IMR-90 (cell line): Measurements from ENCODE around the gene CMSS1. TPM values are rescaled to one million over a fixed set of nuclear protein-coding genes. Genes with fewer than 3 reads are reported as not detected.

Source experiments
- ATAC-seq: fragments of 200-7000 bp; cut with Tn5 transposase; 2 replicates; pipeline ENCODE4 v1.9.1; 2020; ENCODE audit warnings: low read depth, mild to moderate bottlenecking, moderate library complexity
- BruUV-seq: library from RNA; stranded (reverse); fragments of 400-500 nt; replicated peaks from 2 replicates; lab custom pipeline; 2021; lab: Mats Ljungman, UMichigan
- CTCF ChIA-PET: fragments of 300-600 bp; formaldehyde crosslinking; extraction: SDS; loops from one replicate; lab custom pipeline; 2021; ENCODE audit warnings: antibody characterized with exemption; lab: Yijun Ruan, JAX
- POLR2A ChIA-PET: fragments of 300-600 bp; sonication (Branson Sonifier 250); formaldehyde crosslinking; loops from one replicate; lab custom pipeline; 2022; ENCODE audit warnings: antibody characterized with exemption; ENCODE audit not compliant: unreplicated experiment; lab: Charles Lee
- DNase-seq: peaks from one replicate; pipeline ENCODE4 v3.0.0; 2013
- H2AFZ ChIP-seq: replicated peaks from 2 replicates; pipeline ENCODE3; 2013; ENCODE audit warnings: low read length, mild to moderate bottlenecking; ENCODE audit not compliant: poor library complexity
- H2AK5ac ChIP-seq: 2 replicates; pipeline ENCODE4 v1.6.1; 2013; ENCODE audit warnings: low read depth, low read length, inconsistent platforms
- H2AK9ac ChIP-seq: replicated peaks from 2 replicates; pipeline ENCODE3; 2013; ENCODE audit warnings: mild to moderate bottlenecking, low read depth, low read length, moderate library complexity; ENCODE audit not compliant: poor library complexity
- H2BK120ac ChIP-seq: 2 replicates; pipeline ENCODE4 v1.6.1; 2013; ENCODE audit warnings: low read depth, low read length, inconsistent platforms
- H2BK15ac ChIP-seq: 3 replicates; pipeline ENCODE4 v1.6.1; 2013; ENCODE audit warnings: low read depth, low read length, inconsistent platforms
- H2BK20ac ChIP-seq: 2 replicates; pipeline ENCODE4 v1.6.1; 2013; ENCODE audit warnings: low read depth, mild to moderate bottlenecking, inconsistent platforms, low read length, moderate library complexity
- H2BK5ac ChIP-seq: 2 replicates; pipeline ENCODE4 v1.6.1; 2013; ENCODE audit warnings: mild to moderate bottlenecking, low read depth, low read length, inconsistent platforms; ENCODE audit not compliant: poor library complexity, severe bottlenecking
- H3K14ac ChIP-seq: replicated peaks from 2 replicates; pipeline ENCODE4 v1.6.1; 2013; ENCODE audit warnings: low read depth, low read length, inconsistent platforms
- H3K18ac ChIP-seq: 2 replicates; pipeline ENCODE4 v1.6.1; 2013; ENCODE audit warnings: low read depth, low read length, control low read depth
- H3K23ac ChIP-seq: 2 replicates; pipeline ENCODE4 v1.6.1; 2013; ENCODE audit warnings: low read depth, low read length, inconsistent platforms
- H3K27ac ChIP-seq: 2 replicates; pipeline ENCODE4 v1.5.1; 2013; ENCODE audit warnings: mild to moderate bottlenecking, control low read depth, low read length; ENCODE audit not compliant: insufficient read depth
- H3K27me3 ChIP-seq: 2 replicates; pipeline ENCODE4 v1.6.1; 2013; ENCODE audit warnings: low read length; ENCODE audit not compliant: control insufficient read depth, insufficient read depth
- H3K36me3 ChIP-seq: 2 replicates; pipeline ENCODE4 v1.6.1; 2013; ENCODE audit warnings: low read length, mixed read lengths; ENCODE audit not compliant: control insufficient read depth, insufficient read depth
- H3K4ac ChIP-seq: 2 replicates; pipeline ENCODE4 v1.6.1; 2013; ENCODE audit warnings: low read depth, low read length, inconsistent platforms
- H3K4me1 ChIP-seq: 2 replicates; pipeline ENCODE4 v1.6.1; 2013; ENCODE audit warnings: low read length, mixed read lengths; ENCODE audit not compliant: control insufficient read depth, insufficient read depth
- H3K4me2 ChIP-seq: 2 replicates; pipeline ENCODE4 v1.6.1; 2013; ENCODE audit warnings: low read depth, mild to moderate bottlenecking, control low read depth, low read length, moderate library complexity
- H3K4me3 ChIP-seq: 2 replicates; pipeline ENCODE4 v1.5.1; 2013; ENCODE audit warnings: low read depth, mild to moderate bottlenecking, control low read depth, low read length, moderate library complexity; ENCODE audit not compliant: insufficient read depth
- H3K56ac ChIP-seq: 2 replicates; pipeline ENCODE4 v1.6.1; 2013; ENCODE audit warnings: low read length, inconsistent platforms; ENCODE audit not compliant: insufficient read depth; ENCODE audit errors: extremely low read depth
- H3K79me1 ChIP-seq, 2 experiments: 2 replicates each; pipeline ENCODE4 v1.6.1; 2013; ENCODE audit warnings: low read length in 2 of 2, inconsistent platforms in 1 of 2, low read depth in 1 of 2
- H3K9ac ChIP-seq: 2 replicates; pipeline ENCODE4 v1.6.1; 2013; ENCODE audit warnings: low read depth, low read length, control low read depth
- H3K9me1 ChIP-seq: 2 replicates; pipeline ENCODE4 v1.6.1; 2013; ENCODE audit warnings: low read length, inconsistent platforms; ENCODE audit not compliant: insufficient read depth
- H3K9me3 ChIP-seq: 2 replicates; pipeline ENCODE4 v1.6.1; 2013; ENCODE audit warnings: low read length; ENCODE audit not compliant: control insufficient read depth, insufficient read depth
- H4K20me1 ChIP-seq: 2 replicates; pipeline ENCODE4 v1.6.1; 2013; ENCODE audit warnings: low read length, inconsistent platforms; ENCODE audit not compliant: insufficient read depth
- H4K5ac ChIP-seq: 2 replicates; pipeline ENCODE4 v1.6.1; 2013; ENCODE audit warnings: mild to moderate bottlenecking, low read depth, low read length, control low read depth
- H4K8ac ChIP-seq, 2 experiments: 2 replicates each; pipeline ENCODE4 v1.6.1; 2013; ENCODE audit warnings: low read depth in 2 of 2, low read length in 2 of 2, control low read depth in 1 of 2, inconsistent platforms in 1 of 2
- H4K91ac ChIP-seq: 2 replicates; pipeline ENCODE4 v1.6.1; 2013; ENCODE audit warnings: low read depth, low read length, inconsistent platforms; ENCODE audit not compliant: insufficient read depth
- BHLHE40 ChIP-seq: fragments of 150-350 bp; IDR thresholded peaks from 2 replicates; pipeline ENCODE4 v1.6.1; 2016; ENCODE audit warnings: mild to moderate bottlenecking, low read depth, low read length
- CEBPB ChIP-seq: IDR thresholded peaks from 2 replicates; pipeline ENCODE4 v1.6.1; 2012; ENCODE audit warnings: low read depth, low read length, improper control_type of control experiment
- CHD1 ChIP-seq: IDR thresholded peaks from 2 replicates; pipeline ENCODE4 v1.6.1; 2012; ENCODE audit warnings: low read depth, low read length, improper control_type of control experiment
- FOS ChIP-seq: fragments of 150-350 bp; IDR thresholded peaks from 2 replicates; pipeline ENCODE4 v1.6.1; 2016; ENCODE audit warnings: low read depth, low read length
- MAFK ChIP-seq: IDR thresholded peaks from 2 replicates; pipeline ENCODE4 v1.6.1; 2012; ENCODE audit warnings: low read depth, low read length, improper control_type of control experiment
- MAZ ChIP-seq: IDR thresholded peaks from 2 replicates; pipeline ENCODE4 v1.6.1; 2012; ENCODE audit warnings: low read depth, mild to moderate bottlenecking, low read length, improper control_type of control experiment, moderate library complexity, borderline replicate concordance
- MXI1 ChIP-seq: IDR thresholded peaks from 2 replicates; pipeline ENCODE4 v1.6.1; 2012; ENCODE audit warnings: low read depth, mild to moderate bottlenecking, low read length, moderate library complexity, borderline replicate concordance
- NFE2L2 ChIP-seq: fragments of 150-350 bp; IDR thresholded peaks from 2 replicates; pipeline ENCODE4 v1.6.1; 2016; ENCODE audit warnings: low read depth, mild to moderate bottlenecking, low read length
- POLR2A ChIP-seq: IDR thresholded peaks from 2 replicates; pipeline ENCODE4 v1.6.1; 2012; ENCODE audit warnings: mild to moderate bottlenecking, low read depth, low read length
- RAD21 ChIP-seq: IDR thresholded peaks from 2 replicates; pipeline ENCODE4 v1.6.1; 2012; ENCODE audit warnings: low read length, improper control_type of control experiment
- RCOR1 ChIP-seq: IDR thresholded peaks from 2 replicates; pipeline ENCODE4 v1.6.1; 2012; ENCODE audit warnings: mild to moderate bottlenecking, low read length, improper control_type of control experiment; ENCODE audit not compliant: insufficient replicate concordance
- RFX5 ChIP-seq: IDR thresholded peaks from 2 replicates; pipeline ENCODE4 v1.8.0; 2012; ENCODE audit warnings: low read depth, mild to moderate bottlenecking, low read length, moderate library complexity
- SMC3 ChIP-seq: fragments of 150-350 bp; IDR thresholded peaks from 2 replicates; pipeline ENCODE4 v1.6.1; 2016; ENCODE audit warnings: low read depth, mild to moderate bottlenecking, antibody characterized with exemption, low read length, moderate library complexity
- dilution Hi-C: fragments of 300-500 bp; cut with HindIII; formaldehyde crosslinking; loops from one replicate; pipeline ENCODE4 v1.14.3; 2018; ENCODE audit warnings: low sequenced_read_pairs; ENCODE audit not compliant: unreplicated experiment
- in situ Hi-C: fragments of 300-500 bp; cut with MboI; formaldehyde crosslinking; loops from 3 replicates; pipeline ENCODE4 v1.14.3; 2019; ENCODE audit warnings: low sequenced_read_pairs, inconsistent platforms, mixed read lengths
- intact Hi-C: fragments of 100-400 bp; cut with micrococcal nuclease; formaldehyde crosslinking; loops from 2 replicates; pipeline ENCODE4 v1.10.0; 2022
- polyA plus RNA-seq, 3 experiments: library from polyadenylated mRNA; depleted of rRNA; stranded (reverse); fragments of >200 nt; gene quantifications; 2 replicates each; pipeline ENCODE4 v1.2.3, GENCODE V29; 2012; ENCODE audit warnings: low replicate concordance in 1 of 3
- total RNA-seq: library from RNA; depleted of rRNA; stranded (reverse); fragments of >200 nt; gene quantifications from 2 replicates; pipeline ENCODE4 v1.2.3, GENCODE V29; 2012
- TF ChIP-seq, protein P1 (sequence below): fragments of 150-350 bp; IDR thresholded peaks from 2 replicates; pipeline ENCODE4 v1.6.1; 2017; ENCODE audit warnings: mild to moderate bottlenecking, antibody characterized with exemption, low read length, low read depth
- TF ChIP-seq, protein P2 (sequence below): fragments of 150-350 bp; IDR thresholded peaks from 2 replicates; pipeline ENCODE4 v1.6.1; 2016; ENCODE audit warnings: low read depth, mild to moderate bottlenecking, low read length, moderate library complexity, borderline replicate concordance
- TF ChIP-seq, protein P3 (sequence below): conservative IDR thresholded peaks from 2 replicates; pipeline ENCODE4 v1.5.1; 2012; ENCODE audit warnings: mild to moderate bottlenecking, low read depth, low read length, improper control_type of control experiment

CMSS1 gene
- total and polyA plus RNA-seq, 2 of the 4 experiments (the other 2 are of a cell fraction) = 12.5 to 13.6 TPM

DNA sequence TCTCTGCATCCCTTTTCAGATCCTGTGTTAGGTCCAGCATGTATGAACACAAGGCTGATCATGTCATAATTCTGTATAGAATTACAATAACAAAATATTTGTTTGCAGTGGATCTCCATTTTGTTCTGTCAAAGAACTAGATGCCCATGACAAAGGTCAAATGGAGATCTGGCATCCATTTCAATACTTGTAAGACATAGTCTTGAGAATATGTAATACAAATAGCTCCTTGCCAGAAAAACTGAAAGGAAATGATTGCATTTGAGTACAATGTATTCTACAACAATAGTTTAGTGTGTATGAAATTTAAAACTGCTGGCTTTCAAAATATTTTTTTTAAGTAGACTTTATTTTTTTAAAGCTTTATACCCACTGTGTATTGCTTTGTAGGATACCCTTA, 101.1 kb downstream of the CMSS1 start:
- no TSS peak for BruUV-seq
- ChIA-PET CTCF (no interaction called here), POLR2A (no interaction called here)
- Histone ChIP-seq H2BK15ac (no peak overlapping the region), H3K23ac (no peak overlapping the region), H2BK20ac (no peak overlapping the region), H3K4me1 (peaks cover 11% of the 10 kb centered on the region), H2AFZ (no peak overlapping the region), H2AK5ac (no peak overlapping the region), H3K36me3 (no peaks in the 10 kb centered on the region), H3K27ac (no peak overlapping the region), H3K4ac (no peak overlapping the region), H3K14ac (no peak overlapping the region), H4K8ac (no peak overlapping the region), H4K91ac (no peak overlapping the region), H4K5ac (no peak overlapping the region), H4K20me1 (no peaks in the 10 kb centered on the region), H3K9me3 (no peaks in the 10 kb centered on the region), H3K27me3 (no peaks in the 10 kb centered on the region), H3K79me1 (peaks cover 0 to 9% of the 10 kb centered on the region in 2 experiments; a peak in 2 of 4 replicates), H3K56ac (no peak overlapping the region), H2AK9ac (no peak overlapping the region), H2BK5ac (no peak overlapping the region), H3K4me2 (no peak overlapping the region), H3K9ac (no peak overlapping the region), H3K4me3 (no peak overlapping the region), H3K9me1 (peaks cover 9% of the 10 kb centered on the region), H3K18ac (no peak overlapping the region; the same call in 1 of the 2 replicates), H2BK120ac (no peak overlapping the region)
- dilution Hi-C loops = no loop called here
- ATAC-seq = no peak
- TF ChIP-seq, protein P1, sequence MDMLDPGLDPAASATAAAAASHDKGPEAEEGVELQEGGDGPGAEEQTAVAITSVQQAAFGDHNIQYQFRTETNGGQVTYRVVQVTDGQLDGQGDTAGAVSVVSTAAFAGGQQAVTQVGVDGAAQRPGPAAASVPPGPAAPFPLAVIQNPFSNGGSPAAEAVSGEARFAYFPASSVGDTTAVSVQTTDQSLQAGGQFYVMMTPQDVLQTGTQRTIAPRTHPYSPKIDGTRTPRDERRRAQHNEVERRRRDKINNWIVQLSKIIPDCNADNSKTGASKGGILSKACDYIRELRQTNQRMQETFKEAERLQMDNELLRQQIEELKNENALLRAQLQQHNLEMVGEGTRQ = no peak
- TF ChIP-seq SMC3 (no peak), MAZ (no peak), CHD1 (no peak), BHLHE40 (no peak), CEBPB (no peak), RCOR1 (no peak), POLR2A (no peak), RAD21 (no peak), MAFK (no peak), RFX5 (no peak), FOS (no peak), NFE2L2 (no peak), MXI1 (no peak)
- TF ChIP-seq, protein P2, sequence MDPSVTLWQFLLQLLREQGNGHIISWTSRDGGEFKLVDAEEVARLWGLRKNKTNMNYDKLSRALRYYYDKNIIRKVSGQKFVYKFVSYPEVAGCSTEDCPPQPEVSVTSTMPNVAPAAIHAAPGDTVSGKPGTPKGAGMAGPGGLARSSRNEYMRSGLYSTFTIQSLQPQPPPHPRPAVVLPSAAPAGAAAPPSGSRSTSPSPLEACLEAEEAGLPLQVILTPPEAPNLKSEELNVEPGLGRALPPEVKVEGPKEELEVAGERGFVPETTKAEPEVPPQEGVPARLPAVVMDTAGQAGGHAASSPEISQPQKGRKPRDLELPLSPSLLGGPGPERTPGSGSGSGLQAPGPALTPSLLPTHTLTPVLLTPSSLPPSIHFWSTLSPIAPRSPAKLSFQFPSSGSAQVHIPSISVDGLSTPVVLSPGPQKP = no peak
- TF ChIP-seq, protein P3, sequence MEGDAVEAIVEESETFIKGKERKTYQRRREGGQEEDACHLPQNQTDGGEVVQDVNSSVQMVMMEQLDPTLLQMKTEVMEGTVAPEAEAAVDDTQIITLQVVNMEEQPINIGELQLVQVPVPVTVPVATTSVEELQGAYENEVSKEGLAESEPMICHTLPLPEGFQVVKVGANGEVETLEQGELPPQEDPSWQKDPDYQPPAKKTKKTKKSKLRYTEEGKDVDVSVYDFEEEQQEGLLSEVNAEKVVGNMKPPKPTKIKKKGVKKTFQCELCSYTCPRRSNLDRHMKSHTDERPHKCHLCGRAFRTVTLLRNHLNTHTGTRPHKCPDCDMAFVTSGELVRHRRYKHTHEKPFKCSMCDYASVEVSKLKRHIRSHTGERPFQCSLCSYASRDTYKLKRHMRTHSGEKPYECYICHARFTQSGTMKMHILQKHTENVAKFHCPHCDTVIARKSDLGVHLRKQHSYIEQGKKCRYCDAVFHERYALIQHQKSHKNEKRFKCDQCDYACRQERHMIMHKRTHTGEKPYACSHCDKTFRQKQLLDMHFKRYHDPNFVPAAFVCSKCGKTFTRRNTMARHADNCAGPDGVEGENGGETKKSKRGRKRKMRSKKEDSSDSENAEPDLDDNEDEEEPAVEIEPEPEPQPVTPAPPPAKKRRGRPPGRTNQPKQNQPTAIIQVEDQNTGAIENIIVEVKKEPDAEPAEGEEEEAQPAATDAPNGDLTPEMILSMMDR = no peak
- intact Hi-C loops = no loop called here
- in situ Hi-C loops = no loop called here
- peak; percentile 13 for DNase-seq
